Measurements from ENCODE around the gene SLC6A13.
"Not testable (repeated sequence)": the region's sequence is repeated elsewhere in the genome, so short reads cannot be mapped to it uniquely, and the experiment has no call there.

The SLC6A13 gene

GRCh38 chr12:262817-263216 is at the start of gene SLC6A13:
Gene SLC6A13, minus strand, starts transcription at chr12:262836. Its CDS starts 2,784 bp downstream, at chr12:260052.
- peak; percentile 42 for DNase-seq

GRCh38 chr12:308511-308910 is 45.9 kb upstream of the SLC6A13 start:
- no peak for DNase-seq

GRCh38 chr12:307406-307805 is 44.8 kb upstream of the SLC6A13 start:
- DNase-seq, result no peak

GRCh38 chr12:304805-305204 is 42.2 kb upstream of the SLC6A13 start:
- no peak for DNase-seq

- DNase-seq, result not testable (repeated sequence)
Observed at GRCh38 chr12:302766-303165, 40.1 kb upstream of the SLC6A13 start.

GRCh38 chr12:300166-300565 is 37.5 kb upstream of the SLC6A13 start:
- not testable (repeated sequence) for DNase-seq

GRCh38 chr12:299511-299910 is 36.9 kb upstream of the SLC6A13 start:
- not testable (repeated sequence) for DNase-seq

- DNase-seq, result not testable (repeated sequence)
Observed at GRCh38 chr12:298059-298458, 35.4 kb upstream of the SLC6A13 start.

- no peak for DNase-seq
Observed at GRCh38 chr12:295132-295531, 32.5 kb upstream of the SLC6A13 start.

- DNase-seq, result no peak
Observed at GRCh38 chr12:293199-293598, 30.6 kb upstream of the SLC6A13 start.

- no peak for DNase-seq
Observed at GRCh38 chr12:292186-292585, 29.6 kb upstream of the SLC6A13 start.

GRCh38 chr12:291153-291723 is 28.6 kb upstream of the SLC6A13 start:
- DNase-seq, result no peak

GRCh38 chr12:288687-289086 is 26.1 kb upstream of the SLC6A13 start:
- no peak for DNase-seq

- no peak for DNase-seq
Observed at GRCh38 chr12:286531-287300, 24.1 kb upstream of the SLC6A13 start.

- DNase-seq, result no peak
Observed at GRCh38 chr12:278046-278445, 15.4 kb upstream of the SLC6A13 start.

GRCh38 chr12:275812-276211 is 13.2 kb upstream of the SLC6A13 start:
- no peak for DNase-seq

GRCh38 chr12:273382-273781 is 10.7 kb upstream of the SLC6A13 start:
- no peak for DNase-seq

GRCh38 chr12:272942-273341 is 10.3 kb upstream of the SLC6A13 start:
- DNase-seq, result no peak

GRCh38 chr12:271161-271560 is 8.5 kb upstream of the SLC6A13 start:
- DNase-seq, result no peak

- no peak for DNase-seq
Observed at GRCh38 chr12:269191-269590, 6.6 kb upstream of the SLC6A13 start.

GRCh38 chr12:268483-268840 is 5.8 kb upstream of the SLC6A13 start:
- DNase-seq, result no peak

GRCh38 chr12:267581-268482 is 5.2 kb upstream of the SLC6A13 start:
- DNase-seq, result no peak

- DNase-seq, result no peak
Observed at GRCh38 chr12:265096-265495, 2.5 kb upstream of the SLC6A13 start.

GRCh38 chr12:264269-264668 is 1.6 kb upstream of the SLC6A13 start:
- no peak for DNase-seq
